A549 (cell line): ENCODE results near the gene ZNF266.

Experiments
- CEBPB ChIP-seq, 2 experiments: fragments of >200 bp in 1 of 2; sonication (Bioruptor Twin) in 1 of 2; formaldehyde crosslinking in 1 of 2; IDR thresholded peaks; 2 replicates each; pipeline ENCODE4 v1.6.1; 2012 to 2016
- EHMT2 ChIP-seq: fragments of 200-600 bp; sonication (generic); IDR thresholded peaks from 2 replicates; pipeline ENCODE4 v1.6.1; 2016; ENCODE audit warnings: antibody characterized with exemption, low read depth, mild to moderate bottlenecking, moderate library complexity
- EP300 ChIP-seq, 2 experiments: fragments of >200 bp; sonication (Bioruptor Twin); formaldehyde crosslinking; IDR thresholded peaks; 2 replicates in 1 of 2; 3 replicates in 1 of 2; pipeline ENCODE4 v1.6.1; 2016 to 2017
- KDM1A ChIP-seq: fragments of 200-600 bp; sonication (generic); IDR thresholded peaks from 2 replicates; pipeline ENCODE4 v1.6.1; 2016; ENCODE audit warnings: low read depth, mild to moderate bottlenecking
- MAZ ChIP-seq: fragments of 150-350 bp; IDR thresholded peaks from 2 replicates; pipeline ENCODE4 v1.6.1; 2014; ENCODE audit warnings: antibody characterized with exemption, low read depth, low read length, borderline replicate concordance
- PHF8 ChIP-seq: fragments of 200-600 bp; sonication (generic); IDR thresholded peaks from 2 replicates; pipeline ENCODE4 v1.6.1; 2016; ENCODE audit warnings: low read depth, mild to moderate bottlenecking, antibody characterized with exemption, moderate library complexity, borderline replicate concordance
- POLR2A ChIP-seq: IDR thresholded peaks from 2 replicates; pipeline ENCODE4 v1.6.1; 2012; ENCODE audit warnings: mild to moderate bottlenecking, low read length
- POLR2AphosphoS2 ChIP-seq: conservative IDR thresholded peaks from 2 replicates; pipeline ENCODE4 v1.6.1; 2012; ENCODE audit warnings: low read length, improper control_type of control experiment, inconsistent platforms
- TF ChIP-seq, protein P1 (sequence below): fragments of >200 bp; sonication (Bioruptor Twin); formaldehyde crosslinking; IDR thresholded peaks from 3 replicates; pipeline ENCODE4 v1.5.1; 2016
- TF ChIP-seq, protein P2 (sequence below): IDR thresholded peaks from 2 replicates; pipeline ENCODE4 v1.6.1; 2012
- TF ChIP-seq, protein P3 (sequence below): IDR thresholded peaks from 2 replicates; pipeline ENCODE4 v1.6.1; 2012; ENCODE audit warnings: low read depth, borderline replicate concordance
- TF ChIP-seq, protein P4 (sequence below): fragments of 250-450 bp; sonication (Bioruptor Pico); IDR thresholded peaks from 2 replicates; pipeline ENCODE4 v1.5.0; 2021; ENCODE audit warnings: mild to moderate bottlenecking, moderate library complexity, borderline replicate concordance

DNA sequence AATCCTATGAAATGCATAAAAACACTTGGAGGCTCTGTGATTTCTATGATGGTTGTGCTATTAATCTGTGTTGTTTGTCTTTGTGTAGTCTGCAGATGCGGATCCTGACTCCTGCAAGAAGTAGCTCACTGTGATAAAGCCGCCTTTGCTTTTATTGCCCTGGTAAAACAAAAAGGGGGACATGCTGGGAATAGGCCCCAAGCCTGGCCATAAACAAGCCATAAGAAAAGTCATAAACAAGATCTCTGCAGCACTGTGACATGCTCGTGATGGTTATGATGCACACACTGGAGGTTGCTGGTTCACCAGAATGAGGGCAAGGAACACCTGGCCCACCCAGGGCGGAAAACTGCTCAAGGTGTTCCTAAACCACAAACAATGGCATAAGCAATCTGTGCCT, 26.6 kb upstream of the ZNF266 start:
- TF ChIP-seq EHMT2 (no peak), KDM1A (no peak), CEBPB (IDR thresholded peaks at IDR 0.05) (no peak), EP300 (IDR thresholded peaks at IDR 0.05) (no peak), MAZ (no peak), POLR2AphosphoS2 (no peak), PHF8 (no peak), POLR2A (no peak)
- TF ChIP-seq, protein P1, sequence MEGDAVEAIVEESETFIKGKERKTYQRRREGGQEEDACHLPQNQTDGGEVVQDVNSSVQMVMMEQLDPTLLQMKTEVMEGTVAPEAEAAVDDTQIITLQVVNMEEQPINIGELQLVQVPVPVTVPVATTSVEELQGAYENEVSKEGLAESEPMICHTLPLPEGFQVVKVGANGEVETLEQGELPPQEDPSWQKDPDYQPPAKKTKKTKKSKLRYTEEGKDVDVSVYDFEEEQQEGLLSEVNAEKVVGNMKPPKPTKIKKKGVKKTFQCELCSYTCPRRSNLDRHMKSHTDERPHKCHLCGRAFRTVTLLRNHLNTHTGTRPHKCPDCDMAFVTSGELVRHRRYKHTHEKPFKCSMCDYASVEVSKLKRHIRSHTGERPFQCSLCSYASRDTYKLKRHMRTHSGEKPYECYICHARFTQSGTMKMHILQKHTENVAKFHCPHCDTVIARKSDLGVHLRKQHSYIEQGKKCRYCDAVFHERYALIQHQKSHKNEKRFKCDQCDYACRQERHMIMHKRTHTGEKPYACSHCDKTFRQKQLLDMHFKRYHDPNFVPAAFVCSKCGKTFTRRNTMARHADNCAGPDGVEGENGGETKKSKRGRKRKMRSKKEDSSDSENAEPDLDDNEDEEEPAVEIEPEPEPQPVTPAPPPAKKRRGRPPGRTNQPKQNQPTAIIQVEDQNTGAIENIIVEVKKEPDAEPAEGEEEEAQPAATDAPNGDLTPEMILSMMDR = no peak
- TF ChIP-seq, protein P2, sequence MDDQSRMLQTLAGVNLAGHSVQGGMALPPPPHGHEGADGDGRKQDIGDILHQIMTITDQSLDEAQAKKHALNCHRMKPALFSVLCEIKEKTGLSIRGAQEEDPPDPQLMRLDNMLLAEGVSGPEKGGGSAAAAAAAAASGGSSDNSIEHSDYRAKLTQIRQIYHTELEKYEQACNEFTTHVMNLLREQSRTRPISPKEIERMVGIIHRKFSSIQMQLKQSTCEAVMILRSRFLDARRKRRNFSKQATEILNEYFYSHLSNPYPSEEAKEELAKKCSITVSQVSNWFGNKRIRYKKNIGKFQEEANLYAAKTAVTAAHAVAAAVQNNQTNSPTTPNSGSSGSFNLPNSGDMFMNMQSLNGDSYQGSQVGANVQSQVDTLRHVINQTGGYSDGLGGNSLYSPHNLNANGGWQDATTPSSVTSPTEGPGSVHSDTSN = no peak
- TF ChIP-seq, protein P3, sequence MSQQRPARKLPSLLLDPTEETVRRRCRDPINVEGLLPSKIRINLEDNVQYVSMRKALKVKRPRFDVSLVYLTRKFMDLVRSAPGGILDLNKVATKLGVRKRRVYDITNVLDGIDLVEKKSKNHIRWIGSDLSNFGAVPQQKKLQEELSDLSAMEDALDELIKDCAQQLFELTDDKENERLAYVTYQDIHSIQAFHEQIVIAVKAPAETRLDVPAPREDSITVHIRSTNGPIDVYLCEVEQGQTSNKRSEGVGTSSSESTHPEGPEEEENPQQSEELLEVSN = no peak
- TF ChIP-seq, protein P4, sequence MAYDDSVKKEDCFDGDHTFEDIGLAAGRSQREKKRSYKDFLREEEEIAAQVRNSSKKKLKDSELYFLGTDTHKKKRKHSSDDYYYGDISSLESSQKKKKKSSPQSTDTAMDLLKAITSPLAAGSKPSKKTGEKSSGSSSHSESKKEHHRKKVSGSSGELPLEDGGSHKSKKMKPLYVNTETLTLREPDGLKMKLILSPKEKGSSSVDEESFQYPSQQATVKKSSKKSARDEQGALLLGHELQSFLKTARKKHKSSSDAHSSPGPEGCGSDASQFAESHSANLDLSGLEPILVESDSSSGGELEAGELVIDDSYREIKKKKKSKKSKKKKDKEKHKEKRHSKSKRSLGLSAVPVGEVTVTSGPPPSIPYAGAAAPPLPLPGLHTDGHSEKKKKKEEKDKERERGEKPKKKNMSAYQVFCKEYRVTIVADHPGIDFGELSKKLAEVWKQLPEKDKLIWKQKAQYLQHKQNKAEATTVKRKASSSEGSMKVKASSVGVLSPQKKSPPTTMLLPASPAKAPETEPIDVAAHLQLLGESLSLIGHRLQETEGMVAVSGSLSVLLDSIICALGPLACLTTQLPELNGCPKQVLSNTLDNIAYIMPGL = no peak
